Stimulated activated CD4-positive, alpha-beta T cell treated with anti-CD3 and anti-CD28 coated beads, TNF-alpha, amount 100 ng/mL, for 24 hours (primary cell): Measurements from ENCODE around the gene COL24A1.
"Not testable (repeated sequence)": the region's sequence is repeated elsewhere in the genome, so short reads cannot be mapped to it uniquely, and the experiment has no call there.

Source experiments
- DNase-seq, 3 experiments: peaks; one replicate each; pipeline ENCODE4 v3.0.0-alpha.2; 2020; ENCODE audit warnings: low read depth in 3 of 3

The COL24A1 gene

DNA sequence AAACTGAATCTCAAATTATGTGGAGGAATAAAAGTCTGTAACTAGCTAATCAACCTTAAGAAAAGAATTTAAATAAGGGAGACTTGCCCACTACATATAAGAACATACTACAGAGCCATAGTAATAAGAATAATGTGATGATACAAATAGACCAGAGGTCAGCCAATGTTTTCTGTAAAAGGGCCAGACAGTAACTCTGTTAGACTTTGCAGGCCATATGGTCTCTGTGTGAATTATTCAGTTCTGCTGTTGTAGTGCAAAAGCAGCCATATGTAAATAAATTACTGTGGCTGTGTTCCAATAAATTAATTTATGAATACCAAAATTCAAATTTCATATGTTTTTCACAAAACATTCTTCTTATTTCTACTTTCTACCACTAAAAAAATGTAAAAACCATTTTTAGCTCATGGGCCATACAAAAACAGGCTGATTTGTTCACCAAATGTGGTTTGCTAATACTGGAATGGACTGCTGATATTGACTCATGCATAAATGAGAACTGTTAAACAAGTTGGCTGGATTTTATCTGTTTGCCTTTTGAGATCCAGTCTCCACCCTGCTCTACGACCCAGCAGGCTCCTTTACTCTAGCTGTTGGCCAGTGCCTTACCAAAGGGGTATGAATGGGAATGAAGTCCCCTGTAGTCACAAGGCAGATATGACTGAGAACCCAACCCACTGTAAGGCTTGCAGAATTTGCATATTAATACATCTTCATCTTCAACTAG is 350.2 kb downstream of the COL24A1 start:
- DNase-seq, result no peak

DNA sequence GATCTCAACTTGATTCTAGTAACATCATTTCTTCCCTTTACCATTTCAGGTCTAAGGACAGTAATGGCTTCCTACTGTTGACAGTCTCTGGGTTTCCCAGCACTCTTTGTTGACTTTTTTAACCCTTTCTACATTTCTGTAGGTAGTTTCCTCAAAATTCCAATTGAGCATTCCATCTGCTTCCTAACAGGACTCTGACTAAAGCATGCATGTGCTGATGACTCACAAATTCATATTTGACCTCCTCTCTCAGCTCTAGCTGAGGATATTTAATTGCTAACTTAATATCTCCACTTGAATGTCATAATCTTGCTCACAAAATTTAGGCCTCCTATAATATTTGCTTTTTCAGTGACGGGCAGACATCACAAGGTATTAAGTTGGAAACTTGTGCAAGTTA is 355.1 kb downstream of the COL24A1 start:
- no peak for DNase-seq

DNA sequence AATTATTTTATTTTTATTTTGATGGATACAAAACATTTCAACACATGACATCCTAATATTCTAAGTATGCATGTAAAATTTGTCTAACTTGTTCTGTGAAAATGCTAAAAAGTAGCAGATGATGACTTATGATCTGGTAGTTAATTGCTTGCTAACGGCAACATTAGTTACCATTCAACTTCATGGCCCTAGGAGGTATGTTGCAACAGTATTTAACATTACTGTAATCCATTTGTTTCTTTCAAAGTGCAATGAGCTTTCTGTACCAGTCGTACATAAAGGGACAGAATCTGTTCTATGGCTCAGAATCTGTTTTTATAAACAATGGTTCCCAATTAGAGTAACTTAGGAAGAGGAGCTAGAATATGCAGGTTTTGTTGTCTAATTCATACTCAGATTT is 356.8 kb downstream of the COL24A1 start:
- DNase-seq, result no peak

DNA sequence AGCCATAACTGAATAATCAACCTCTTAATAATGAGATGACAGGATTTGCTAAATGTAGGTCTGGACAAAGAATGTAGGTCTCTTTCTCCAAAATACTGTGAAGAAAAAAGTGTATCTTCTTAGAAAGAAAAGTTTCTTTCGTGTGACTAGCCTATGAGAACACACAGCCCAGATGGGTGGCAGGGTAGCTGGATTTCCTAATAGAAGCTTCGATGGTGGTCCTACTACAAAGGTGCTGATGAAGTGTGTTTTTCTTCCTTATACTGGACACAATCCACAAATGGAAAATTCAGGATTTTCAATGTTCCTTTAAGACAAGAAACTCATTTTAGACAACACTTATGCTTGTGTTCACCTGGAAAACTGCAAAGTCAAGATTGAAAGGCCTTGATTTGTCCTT is 358.2 kb downstream of the COL24A1 start:
- no peak for DNase-seq

DNA sequence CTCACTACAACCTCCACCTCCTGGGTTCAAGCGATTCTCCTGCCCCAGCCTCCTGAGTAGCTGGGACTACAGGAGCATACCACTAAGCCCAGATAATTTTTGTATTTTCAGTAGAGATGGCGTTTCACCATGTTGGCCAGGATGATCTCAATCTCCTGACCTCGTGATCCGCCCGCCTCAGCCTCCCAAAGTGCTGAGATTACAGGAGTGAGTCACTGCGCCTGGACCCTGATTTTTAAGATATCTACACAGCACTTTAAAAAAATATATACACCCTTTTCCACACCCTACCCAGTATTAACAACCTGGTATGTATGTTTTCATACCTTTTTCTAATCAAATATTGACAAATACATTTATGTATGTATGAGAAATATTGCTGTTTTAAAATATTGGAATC is 379.6 kb downstream of the COL24A1 start:
- not testable (repeated sequence) for DNase-seq

DNA sequence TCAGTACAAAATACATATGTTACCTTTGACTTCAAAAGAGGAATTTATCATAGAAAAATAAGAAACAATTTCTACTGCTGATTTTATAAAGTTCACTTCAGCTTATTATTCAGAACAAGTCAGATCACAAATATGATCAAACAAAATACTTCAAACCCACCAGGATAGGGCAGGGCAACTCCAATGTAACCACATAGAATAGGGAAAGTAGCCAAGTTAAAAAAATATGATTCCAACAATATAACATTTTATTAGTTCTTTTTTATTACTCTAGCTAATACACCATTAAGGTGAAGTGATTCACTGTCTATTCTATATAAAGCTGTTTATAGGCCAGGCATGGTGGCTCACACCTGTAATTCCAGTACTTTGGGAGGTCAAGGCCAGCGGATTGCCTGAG is 393.8 kb downstream of the COL24A1 start:
- no peak for DNase-seq

DNA sequence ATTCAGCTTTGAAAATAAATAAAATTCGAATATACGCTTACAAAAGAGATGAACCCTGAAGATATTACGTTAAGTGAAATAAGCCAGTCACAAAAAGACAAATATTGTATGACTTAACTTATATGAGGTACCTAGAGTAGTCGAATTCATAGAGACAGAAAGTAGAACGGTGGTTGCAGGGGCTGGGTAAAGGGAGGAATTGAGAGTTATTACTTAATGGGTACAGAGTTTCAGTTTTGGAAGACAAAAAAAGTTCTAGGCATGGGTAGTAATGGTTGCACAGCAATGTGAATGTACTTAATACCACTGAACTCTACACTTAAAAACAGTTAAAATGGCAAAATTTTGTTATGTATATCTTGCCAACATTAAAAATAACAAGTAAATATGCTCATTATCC is 399.7 kb downstream of the COL24A1 start:
- DNase-seq, result no peak

DNA sequence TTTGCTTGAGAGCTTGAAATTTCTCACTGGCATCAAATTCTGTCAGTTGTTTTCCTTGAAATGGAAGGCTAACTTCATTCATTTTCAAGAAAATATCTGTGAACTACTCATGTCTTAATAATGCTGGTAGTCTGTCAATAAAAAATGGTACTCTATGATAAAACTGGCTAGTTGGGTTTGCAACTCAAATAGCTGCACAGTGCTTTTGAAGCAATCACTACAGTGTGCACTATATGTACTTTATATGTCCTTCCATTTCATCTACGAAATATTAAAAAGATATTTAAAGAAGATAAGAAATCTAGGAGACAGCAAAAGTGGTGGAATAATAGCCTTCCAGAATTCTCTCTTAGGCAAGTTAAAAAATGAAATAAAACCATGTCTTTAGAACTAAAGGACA is 408.5 kb downstream of the COL24A1 start:
- DNase-seq, result no peak

DNA sequence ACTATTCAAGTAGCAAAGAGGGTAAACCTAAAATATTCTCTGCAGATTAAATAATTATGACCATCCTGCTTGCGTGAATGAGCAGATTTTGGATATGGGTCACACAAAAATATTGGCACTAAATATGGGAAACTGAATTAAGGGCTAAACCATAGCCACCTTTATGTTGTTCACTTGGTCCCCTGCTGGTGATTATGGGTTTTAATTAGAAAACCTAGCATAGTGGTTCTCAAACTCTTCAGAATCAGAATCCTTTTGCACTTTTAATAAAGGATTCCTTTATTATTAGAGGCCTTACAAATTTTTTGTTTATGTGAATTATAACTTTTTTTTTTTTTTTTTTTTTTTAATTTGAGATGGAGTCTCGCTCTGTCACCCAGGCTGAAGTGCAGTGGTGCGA is 409.8 kb downstream of the COL24A1 start:
- DNase-seq, result no peak

DNA sequence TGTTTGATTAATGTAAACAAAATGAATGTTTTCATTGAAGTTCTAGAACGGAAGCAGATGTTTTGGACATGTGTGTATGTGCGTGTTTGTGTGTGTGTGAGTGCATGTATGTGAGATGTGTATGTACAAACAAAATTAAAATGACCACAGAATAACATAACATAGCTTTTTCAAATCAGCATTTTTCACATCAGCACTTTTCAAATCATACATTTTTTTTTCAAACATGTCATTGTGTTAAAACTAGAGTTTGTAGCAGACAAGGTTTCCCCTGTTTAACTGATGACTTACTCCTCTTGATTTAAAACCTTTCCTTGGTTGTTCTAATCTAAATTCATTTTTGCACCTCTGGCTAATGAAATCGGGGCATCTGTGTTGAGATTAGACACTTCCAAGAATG is 412.8 kb downstream of the COL24A1 start:
- no peak for DNase-seq

DNA sequence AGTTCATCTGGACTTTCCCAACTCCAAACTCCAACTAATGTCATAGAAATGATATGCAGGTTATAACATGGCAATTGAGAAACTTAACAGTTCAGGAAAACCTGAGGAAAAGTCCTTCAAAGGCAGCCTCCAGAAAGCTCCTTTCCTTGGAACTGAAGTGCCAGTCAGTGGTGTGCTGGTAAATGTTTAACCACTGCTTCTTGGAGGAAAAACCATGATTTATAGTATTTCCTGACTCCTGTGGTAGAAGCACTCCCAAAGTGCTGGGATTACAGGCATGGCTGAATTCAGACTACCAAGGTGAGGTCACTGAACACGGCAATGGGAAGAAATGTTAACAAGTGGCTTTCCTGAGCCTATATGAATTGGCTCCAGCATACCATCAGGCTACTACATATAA is 421.6 kb downstream of the COL24A1 start:
- DNase-seq, result no peak

DNA sequence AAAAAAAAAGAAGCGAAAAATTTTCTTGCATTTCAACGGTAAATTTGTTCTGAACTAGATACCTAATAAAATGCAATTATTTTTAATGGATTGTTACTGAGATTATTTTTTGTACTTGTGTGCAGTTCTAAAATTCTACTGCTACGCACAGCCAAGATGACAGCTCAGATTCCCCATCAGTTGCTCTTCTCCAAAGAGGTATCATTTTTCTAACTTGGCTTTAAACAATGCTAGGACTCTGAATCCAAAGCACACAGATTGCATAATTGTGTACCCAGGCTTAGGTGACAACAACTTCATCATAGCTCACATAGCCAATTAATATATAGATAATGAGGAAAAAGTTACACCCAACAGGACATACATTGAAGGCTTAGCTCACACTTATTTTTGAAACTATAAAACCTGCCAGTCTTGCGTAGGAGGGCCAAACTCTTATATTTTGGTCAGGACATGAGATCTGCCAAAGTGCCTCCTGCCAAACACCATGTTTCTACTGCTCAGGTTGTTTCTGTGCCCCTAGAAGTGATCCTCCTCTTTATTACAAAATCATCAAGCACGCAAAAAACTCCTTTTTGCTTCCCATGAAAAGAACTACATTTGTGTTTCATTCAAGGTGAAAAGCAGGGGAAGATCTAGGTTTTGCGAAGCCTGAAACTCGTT is 437.8 kb downstream of the COL24A1 start:
- DNase-seq, result no peak

DNA sequence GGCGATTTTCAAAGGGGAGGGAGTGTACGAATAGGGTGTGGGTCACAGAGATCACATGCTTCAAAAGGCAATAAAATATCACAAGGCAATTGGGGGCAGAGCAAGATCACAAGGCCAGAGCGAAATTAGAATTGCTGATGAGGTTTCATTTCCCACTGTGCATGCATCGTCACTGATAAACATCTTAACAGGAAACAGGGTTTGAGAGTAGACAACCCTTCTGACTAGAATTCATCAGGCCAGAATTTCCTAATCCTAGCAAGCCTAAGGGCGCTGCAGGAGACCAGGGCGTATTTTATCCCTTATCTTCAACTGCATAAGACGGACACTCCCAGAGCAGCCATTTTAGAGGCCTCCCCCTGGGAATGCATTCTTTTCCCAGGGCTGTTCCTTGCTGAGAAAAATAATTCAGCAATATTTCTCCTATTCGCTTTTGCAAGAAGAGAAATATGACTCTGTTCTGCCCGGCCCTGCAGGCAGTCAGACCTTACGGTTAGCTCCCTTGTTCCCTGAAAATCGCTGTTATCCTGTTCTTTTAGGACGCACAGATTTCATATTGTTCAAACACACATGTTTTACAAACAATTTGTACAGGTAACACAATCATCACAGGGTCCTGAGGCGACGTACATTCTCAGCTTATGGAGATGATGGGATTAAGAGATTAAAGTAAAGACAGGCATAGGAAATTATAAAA is 442.0 kb downstream of the COL24A1 start:
- DNase-seq, result not testable (repeated sequence)

DNA sequence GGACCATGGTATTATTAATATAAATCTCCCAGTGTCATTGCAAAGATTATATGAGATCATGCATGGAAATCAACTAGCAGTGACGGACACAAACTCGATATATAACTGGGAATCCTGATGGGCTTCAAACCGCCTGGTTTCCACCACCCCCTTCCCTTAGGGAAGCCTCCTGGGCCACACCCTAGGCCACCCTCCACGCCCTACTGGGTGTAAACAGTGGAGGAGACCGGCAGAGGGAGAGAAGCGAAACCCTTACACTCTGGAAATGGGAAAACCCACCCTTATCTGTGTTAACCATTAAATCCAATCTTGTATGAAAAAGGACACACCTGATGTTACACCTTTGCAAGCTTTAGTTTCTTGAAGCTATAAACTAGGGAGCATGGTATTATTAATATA is 447.7 kb downstream of the COL24A1 start:
- no peak for DNase-seq

DNA sequence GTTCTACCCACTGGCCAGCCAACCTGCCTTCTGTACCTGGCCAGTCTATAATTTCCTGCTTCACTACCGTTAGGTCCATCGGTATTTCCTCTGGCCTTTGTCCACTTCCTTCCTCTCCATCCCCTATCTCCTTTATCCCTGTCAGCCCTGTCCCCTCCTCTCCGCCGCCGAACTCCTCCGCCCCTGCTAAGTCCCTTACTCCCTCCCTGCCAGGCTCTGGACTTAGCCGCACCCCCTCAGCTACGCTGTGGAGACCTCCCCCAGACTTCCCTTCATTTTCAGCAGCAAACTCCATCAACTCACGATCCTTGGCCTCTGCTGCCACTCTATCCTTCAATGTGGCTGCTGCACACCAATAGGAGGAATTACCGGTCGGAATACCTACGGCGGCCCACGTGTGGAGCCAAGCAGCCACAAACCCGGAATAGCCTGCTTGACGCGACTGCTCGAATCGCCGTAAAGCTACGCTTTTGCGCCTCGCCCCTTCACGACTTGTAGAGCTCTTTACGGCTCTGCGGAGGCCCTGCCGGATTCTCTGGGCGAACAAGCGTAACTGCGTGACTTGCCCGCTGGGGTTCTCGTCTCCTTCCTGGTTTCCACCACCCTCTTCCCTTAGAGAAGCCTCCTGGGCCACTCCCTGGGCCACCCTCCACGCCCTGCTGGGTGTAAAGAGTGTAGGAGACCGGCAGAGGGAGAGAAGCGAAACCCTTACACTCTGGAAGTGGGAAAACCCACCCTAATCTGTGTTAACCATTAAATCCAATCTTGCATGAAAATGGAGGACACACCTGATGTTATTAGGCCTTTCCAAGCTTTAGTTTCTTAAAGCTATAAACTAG is 448.4 kb downstream of the COL24A1 start, which contains the start of gene ZNHIT6:
TSS of gene ZNHIT6 (minus strand) at position 444 of the 839 bp plus-strand sequence. CDS start at position 295, 149 bp downstream.
- DNase-seq, result peak; percentile 72 to 83 (median 79)

DNA sequence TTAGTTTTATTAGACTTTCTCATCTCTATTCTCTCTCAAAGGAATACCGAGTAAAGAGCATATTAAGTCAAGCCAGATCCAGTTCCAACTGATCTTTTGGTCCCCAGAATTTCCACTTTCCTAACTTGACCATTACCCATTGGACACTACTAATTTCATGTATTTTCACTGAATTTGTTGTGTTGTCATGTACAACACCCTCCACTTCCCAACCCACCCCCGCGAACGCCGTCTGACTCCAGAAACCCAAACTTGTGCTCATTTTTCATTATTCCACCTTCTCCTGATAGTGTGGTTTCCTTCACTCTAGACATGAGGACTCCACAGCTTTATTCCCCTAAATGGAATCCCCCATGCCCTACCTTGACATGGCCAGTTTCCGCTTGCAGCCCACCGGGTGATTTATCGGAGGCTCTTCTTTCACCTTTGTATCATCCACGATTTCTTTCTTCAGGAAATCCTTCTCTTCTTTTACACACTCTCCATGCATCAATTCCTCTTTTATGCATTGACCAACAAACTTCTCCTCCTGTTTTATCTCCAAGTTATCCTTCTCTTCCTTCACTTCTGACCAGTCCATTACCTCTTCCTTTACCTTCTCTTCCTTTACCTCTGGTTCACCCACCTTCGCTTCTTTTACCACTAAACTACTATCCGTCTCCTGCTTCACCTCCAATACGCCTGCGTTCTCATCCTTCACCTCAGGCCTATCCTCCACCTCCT is 449.1 kb downstream of the COL24A1 start:
- DNase-seq, result no peak

DNA sequence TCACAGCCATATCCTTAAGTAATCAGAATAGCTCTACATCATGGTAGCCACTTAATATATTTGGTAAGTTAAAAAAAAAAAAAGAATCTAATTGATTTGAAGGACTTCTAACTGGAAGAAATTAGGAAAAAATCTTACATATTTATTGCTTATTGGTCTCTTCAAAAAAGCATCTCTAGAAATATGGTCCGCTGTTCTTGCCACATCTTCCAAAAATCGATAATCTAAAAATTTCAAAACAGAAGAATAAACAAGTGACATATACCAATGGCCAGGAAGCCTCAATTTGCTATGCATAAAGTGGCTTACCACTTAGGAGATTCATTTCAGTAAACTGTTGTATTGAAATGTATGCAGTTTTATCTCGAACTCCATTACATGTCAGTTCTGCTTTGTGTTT is 450.6 kb downstream of the COL24A1 start:
- no peak for DNase-seq

DNA sequence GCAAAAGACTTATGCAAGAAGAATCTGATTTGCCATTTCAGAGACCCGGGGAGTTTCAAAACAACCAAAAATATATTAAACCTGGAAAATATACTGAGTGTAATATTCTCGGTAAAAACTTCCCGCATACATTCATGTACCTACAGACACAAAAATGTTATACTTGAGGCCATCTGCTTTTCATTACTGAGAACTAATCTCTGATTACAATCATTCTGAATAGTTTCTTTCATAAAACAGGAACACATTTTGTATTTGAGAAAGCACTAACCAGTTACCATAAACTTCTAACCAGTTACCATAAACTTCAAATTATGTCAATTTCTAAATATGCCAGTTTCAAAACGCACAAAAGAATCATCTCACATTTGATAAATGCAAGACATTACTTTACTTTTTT is 456.1 kb downstream of the COL24A1 start:
- no peak for DNase-seq

DNA sequence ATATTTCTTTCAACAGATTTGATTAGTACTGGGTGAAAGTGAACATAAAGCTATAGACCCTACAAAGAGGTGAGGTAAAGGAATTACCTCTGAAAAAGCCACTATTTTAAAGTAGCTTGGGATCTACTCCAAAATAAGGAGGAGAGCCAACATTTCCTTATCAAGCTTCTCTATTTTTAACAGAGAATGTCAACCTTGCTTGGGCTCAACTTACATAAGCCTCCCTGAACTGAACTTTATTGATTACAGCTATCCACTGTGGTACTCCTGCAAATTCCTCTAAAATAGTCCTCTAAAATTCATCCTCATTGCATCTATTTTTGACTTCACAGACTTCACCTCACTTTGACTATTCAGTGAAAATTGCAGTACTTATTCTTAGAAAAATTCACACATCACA is 458.7 kb downstream of the COL24A1 start:
- DNase-seq, result no peak

DNA sequence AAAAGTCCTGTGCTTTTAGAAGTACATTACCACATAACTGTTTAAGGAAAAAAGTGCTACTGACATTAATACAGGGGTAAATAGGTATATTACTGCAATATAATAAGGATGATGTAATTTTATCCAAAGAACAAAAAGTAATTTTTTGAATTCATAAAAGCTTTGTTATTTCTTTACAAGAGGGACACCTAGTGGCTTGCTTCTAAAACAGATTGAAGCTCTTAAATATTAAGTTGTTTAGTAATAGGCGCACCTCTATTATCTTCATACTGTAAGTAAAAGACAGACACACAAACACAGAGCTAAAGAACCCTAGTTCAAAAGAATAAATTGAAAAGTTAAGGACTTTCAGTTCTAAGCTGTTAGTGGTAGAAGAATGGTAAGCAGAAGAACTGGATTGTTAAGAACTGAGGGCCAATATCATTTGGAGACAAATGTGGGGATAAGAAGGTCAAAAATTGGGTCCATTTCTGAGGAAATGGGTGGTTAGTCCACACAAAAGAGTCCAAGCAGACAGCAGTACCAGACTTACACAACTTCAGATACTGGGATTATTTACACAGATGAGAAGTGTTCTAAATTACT is 463.8 kb downstream of the COL24A1 start:
- DNase-seq, result no peak
